ENCODE results near the gene REPS2.
"Not testable (repeated sequence)": the region's sequence is repeated elsewhere in the genome, so short reads cannot be mapped to it uniquely, and the experiment has no call there.

Gene REPS2

DNA sequence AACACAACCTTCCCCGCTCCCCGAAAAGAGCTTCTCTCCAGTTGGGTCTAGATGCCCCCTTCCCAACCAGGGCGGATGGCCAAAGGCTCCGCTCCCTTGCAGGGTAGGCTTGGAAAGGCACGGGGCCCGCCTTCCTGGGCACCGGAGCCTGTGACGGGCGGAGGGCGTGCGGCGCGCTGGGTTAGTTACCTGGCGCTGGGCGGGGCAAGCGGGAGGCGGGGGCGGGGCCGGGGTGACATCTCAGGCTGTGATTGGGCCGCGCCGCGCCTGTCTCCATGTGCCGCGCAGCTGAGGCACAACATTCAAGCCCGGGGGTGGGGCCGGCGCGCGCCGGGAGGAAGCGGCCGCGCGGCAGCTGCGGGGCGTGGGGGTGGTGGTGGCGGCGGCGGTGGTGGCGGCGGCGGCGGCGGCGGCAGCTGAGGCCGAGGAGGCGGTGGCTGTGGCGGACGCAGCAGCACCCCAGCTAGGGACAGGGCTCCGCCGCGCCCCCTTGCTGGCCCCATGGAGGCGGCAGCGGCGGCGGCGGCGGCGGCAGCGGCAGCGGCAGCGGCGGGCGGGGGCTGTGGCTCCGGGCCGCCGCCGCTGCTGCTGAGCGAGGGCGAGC lies at the start of gene REPS2:
TSS of gene REPS2 (plus strand) at position 298 of the 604 bp plus-strand sequence. CDS start at position 502, 204 bp downstream.
- peak; percentile 81 to 85 for DNase-seq

DNA sequence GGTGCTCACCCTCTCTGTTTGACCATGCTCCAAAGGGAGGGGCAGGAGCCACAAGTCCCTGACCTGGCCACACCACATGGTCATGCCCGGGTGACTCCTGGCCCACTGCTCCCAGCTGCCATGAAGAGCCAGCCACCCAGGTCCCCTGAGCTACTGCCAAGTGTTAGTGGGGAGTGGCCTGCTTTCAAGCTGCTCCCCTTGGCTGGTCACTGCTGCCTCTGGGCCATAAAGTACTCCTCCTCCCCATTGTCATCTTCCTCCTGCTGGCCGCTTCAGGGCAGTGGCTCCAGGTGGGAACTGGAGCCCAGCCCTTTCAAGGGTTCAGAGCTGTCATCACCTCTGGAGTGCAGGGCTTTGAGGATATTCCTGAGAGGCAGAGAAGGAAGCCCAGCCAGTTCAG lies 49.0 kb upstream of the REPS2 start:
- DNase-seq, result no peak

DNA sequence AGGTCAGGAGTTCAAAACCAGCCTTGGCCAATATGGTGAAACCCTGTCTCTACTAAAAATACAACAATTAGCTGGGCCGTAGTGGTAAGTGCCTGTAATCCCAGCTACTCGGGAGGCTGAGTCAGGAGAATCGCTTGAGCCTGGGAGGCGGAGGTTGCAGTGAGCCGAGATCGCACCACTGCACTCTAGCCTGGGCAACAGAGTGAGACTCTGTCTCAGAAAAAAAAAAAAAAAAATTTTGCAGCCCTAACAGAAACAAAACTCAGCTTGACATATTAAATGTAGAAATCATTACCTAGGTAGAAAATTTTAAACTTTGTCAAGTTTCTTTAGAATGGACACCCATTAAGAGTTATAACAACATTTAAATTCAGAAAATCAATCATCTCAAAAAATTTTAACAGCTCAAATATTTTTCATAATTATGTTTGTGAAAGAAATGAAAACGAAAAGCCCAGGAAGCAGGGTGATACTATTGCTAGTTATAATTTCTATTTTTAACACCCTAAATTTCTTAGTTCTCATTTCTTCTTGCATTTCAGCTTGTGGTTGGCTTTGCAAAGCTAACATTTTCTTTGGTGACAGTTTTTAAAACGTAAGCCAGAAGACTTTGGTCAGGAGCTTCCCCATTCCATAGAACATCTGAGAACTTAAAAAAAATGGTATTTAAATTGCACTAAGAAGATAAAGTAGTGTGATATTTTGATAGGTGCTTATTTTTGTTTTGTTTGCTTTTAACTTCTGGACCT lies 43.0 kb upstream of the REPS2 start:
- no peak for DNase-seq

GRCh38 chrX:16910376-16910775 lies 36.1 kb upstream of the REPS2 start:
- no peak for DNase-seq

DNA sequence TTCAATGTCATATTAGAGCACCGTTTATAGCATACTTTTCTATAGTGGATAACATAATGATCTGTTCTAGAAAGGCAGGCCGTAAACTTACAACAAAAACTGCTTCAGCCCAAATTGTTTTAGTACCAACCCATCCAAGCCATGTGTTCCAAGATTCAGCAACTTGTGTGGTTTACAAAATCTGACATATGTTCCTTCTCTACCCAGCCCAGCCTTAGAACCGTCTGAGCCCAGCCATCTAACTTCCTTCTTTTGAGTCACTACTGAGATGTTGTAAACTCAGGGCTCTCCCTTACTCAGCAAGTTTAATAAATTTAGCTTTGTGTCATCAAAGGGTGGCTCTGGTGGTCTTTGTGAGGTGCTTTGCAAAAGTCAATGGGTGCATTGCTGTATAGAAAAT lies 32.4 kb upstream of the REPS2 start:
- peak in 1 of 2 donors; percentile 20 for DNase-seq

DNA sequence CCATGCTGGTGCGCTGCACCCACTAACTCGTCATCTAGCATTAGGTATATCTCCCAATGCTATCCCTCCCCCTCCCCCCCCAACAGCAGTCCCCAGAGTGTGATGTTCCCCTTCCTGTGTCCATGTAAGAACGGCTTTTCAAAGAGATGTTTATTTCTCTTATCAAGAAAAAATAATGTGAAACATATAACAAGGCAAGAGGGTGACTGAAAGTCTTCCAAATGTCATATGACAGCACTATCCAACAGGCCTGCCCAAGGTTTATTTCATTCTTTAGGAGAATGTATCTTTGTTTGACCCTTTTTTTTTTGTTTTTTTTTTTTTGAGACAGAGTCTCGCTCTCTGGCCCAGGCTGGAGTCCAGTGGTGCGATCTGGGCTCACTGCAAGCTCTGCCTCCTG lies 29.9 kb upstream of the REPS2 start:
- no peak for DNase-seq

DNA sequence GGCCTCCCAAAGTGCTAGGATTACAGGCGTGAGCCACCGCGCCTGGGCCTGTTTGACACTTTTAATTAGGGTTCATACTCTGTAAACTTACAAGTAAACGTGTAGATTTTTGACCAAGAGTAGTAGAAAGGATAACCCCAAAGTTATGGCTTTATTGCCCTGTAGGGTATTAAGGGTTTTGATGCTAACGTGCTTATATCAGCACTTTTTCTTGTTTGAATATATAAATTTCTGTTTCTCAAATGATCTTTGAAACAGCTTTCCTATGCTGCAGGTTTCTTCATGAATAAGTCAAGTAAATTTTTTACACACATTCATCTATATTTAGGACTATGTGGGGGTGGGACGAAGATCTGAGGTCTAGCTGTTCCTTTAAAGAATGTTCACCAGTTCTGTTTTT lies 29.3 kb upstream of the REPS2 start:
- no peak for DNase-seq

GRCh38 chrX:16918979-16919378 lies 27.5 kb upstream of the REPS2 start:
- DNase-seq, result no peak

GRCh38 chrX:16920075-16920474 lies 26.4 kb upstream of the REPS2 start:
- no peak for DNase-seq

DNA sequence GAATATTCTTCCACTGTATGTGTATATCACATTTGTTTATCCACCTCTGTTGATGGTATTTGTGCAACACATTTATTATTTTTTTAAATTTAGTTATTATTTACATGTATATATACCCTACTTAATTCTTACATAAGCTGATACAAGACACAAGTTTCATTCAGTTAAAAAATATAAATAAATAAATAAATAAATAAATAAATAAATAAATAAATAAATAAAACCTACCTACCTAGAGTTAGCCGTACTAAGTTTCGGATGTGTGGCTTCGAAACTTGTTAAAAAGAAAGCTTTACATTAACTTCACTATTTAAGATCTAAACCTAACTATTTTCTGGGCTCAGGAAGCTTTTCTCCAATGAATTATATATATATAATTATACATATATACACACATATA lies 23.3 kb upstream of the REPS2 start:
- no peak for DNase-seq

DNA sequence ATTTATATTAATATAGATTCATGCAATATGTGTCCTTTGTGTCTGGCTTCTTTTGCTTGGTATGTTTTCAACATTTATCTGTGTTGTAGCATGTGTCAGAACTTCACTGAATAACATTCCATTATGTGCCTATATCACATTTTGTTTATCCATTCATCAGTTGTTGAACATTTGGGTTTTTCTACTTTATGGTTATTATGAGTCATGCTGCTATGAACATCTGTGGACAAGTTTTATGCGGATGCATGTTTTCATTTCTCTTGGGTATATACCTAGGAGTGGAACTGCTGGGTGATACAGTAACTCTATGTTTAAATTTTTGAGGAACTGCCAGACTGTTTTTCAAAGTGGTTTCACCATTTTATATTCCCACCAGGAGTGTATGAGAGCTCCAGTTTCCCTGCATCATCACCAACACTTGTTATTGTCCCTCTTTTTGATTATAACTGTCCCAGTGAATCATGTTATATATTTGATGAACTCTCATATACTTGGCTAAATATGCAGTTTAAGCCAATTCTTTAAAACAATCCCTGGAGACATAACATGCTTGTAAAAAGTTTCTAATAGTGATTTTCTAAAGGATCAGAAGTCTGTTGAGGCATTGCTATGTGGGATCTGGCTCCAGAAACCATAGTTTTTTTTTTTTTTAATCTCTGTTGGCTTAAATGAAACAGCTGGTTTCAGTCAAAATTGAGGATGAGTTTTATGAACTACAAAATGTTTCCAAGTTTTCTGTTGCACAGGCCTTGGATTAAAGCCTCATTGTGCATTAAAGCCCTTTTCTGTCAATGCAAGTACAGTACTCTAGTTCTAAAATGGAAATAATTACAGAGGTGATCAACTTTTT lies 21.6 kb upstream of the REPS2 start:
- no peak for DNase-seq

DNA sequence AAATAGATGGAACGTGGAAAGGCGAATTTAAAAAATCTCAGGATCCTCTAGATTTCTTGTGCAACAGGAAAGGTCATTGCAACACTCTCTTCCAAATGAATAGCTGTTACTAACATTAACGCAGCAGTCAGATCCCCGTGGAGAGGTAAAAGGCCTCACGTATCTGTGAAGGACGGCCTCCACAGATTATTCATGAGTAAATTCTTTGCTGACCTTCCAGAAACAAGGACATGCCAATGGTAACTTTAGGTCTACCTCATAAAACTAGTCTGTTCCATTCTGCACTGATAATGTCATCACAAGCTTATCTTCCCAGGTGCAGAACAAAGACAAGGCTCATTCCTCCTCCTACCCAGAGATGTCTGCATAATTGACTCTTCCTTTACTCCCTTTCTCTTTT lies 16.1 kb upstream of the REPS2 start:
- no peak for DNase-seq

GRCh38 chrX:16931371-16931770 lies 15.1 kb upstream of the REPS2 start:
- no peak for DNase-seq

DNA sequence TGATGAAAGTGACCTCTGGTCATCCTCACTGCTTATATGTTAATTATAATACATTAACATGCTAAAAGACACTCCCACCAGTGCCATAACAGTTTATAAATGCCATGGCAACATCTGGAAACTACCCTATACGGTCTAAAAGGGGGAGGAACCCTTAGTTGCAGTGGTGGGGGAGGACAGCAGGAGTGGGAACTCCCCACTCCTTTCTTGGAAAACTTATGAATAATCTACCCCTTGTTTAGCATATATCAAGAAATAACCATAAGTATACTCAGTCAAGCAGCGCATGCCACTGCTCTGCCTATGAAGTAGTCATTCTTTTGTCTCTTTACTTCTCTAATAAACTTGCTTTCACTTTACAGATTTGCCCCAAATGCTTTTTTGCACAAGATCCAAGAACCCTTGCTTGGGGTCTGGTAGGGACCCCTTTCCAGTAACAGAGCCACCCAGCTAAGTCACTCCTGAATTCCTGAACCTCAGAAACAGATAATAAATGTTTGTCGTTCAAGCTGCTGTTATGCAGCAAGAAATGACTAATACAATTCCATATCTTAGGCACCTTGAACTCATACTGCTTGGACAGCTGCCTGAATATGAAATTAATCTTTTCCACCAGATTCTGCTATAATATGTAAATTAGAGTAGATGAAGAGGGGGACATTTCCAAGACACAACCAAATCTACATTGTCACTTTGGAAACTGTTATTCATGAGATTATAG lies 14.4 kb upstream of the REPS2 start:
- DNase-seq, result peak in 1 of 2 donors; percentile 11

GRCh38 chrX:16934185-16934584 lies 12.3 kb upstream of the REPS2 start:
- DNase-seq, result no peak

DNA sequence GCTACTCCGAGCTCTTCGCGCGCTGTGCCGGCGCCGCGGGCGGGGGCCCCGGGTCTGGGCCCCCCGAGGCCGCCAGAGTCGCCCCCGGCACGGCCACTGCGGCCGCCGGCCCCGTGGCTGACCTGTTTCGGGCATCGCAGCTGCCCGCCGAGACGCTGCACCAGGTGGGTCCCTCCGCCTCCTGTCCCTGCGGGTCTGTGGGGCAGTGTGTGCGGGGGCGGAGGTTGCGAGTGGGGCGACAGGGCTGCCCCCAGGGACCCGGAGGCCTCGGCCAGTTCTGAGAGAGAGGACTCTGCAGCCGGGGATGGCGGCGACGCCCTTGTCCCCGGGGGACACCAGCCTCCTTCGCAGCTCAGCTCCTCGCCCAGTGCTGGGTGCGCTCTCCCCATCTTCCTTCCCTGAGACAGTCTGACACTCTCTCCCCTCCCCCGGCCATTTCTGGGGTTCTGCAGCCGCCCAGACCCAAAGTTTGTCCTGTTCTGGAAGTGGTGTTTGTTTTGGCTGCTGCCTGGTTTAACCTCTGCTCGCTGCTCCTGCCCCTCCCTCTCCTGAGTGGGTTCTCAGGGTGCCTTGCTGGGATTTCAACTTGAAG lies 609 bp downstream of the REPS2 start:
- no peak for DNase-seq

DNA sequence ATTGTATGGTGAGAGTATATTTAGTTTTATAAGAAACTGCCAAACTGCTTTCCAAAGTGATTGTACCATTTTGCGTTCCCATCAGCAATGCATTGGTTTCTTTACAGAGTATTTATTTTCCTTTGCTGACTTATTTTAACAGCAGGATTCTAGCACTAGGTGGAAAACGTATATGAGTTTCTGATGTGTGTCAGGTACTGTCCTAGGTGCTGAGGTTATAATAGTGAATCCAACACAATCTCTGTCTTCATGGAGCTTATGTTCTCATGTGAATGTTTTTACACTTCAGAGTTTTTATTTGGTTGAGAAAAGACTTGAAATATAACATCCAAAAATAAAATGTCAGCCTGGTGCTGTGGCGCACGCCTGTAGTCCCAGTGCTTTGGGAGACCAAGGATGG lies 4.0 kb downstream of the REPS2 start:
- no peak for DNase-seq

DNA sequence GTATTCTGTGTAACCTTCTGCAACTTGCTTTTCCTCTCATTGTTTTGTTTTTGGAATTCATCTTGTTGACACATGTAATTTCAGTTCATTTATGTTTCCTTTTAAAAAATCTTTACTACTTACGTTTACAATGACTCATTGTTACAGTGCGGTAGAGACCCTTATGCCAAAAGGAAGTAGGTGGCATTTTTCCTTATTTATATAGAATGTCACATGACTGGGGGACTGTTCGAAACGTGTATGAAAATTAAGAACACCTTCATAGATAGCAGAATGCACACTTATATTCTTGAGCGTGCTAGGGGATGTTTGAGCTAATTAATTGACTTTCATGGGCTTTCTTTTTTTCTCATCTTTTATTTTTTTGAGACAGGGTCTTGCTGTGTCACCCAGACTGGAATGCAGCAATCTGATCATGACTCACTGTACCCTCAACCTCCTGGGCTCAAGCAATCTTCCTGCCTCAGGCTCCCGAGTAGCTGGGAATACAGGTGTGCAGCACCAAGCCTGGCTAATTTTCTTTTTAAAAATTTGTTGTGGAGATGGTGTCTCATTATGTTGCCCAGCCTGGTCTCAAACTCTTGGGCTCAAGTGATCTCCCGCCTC lies 7.3 kb downstream of the REPS2 start:
- no peak for DNase-seq

- DNase-seq, result no peak
Observed at GRCh38 chrX:16957751-16958150, 11.3 kb downstream of the REPS2 start.

- DNase-seq, result no peak
Observed at GRCh38 chrX:16958356-16958755, 11.9 kb downstream of the REPS2 start.

- DNase-seq, result not testable (repeated sequence)
Observed at GRCh38 chrX:16962661-16963060, 16.2 kb downstream of the REPS2 start.

DNA sequence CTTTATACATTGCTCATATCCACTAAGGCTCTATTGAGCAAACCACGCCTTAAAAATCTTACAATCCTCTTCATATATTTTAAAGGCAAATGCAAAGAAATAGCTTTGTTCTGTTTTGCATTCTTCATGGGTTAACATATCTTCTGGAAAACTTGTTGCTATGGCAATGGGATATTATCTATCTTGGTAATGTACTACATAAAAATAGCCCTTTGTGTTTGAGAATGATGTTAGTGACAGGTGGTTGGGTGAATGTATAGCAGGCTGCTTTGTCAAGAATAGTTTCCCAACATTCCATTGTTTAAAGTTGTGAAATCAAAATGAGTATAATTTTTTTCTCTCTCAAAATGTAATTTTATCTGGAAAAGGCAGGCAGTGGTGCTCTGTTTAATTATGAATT lies 16.8 kb downstream of the REPS2 start:
- DNase-seq, result no peak

Measured in CD4-positive, alpha-beta T cell treated with Interleukin-4 for 1 hour (primary cell).